ENCODE data around the gene RALGAPA2.

DNA sequence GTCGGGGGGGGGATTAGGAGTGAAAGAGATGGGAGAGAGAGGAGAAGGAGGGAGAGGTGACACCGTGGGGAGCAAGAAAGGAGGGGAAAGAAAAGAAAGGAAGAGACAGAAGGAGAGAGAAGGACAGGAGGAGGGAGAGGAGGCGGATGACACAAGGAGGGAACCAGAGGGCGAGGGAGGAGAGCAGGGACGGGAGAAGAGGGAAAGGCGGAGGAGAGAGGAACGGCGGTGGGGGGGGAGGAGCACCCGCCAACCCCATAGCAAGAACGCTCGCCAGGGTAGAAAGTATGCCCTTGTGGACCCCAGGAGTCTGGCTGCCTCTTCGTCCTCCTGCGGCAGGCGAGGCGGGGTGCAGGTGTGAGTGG lies 349.0 kb downstream of the RALGAPA2 start:
- TF ChIP-seq, protein P1, sequence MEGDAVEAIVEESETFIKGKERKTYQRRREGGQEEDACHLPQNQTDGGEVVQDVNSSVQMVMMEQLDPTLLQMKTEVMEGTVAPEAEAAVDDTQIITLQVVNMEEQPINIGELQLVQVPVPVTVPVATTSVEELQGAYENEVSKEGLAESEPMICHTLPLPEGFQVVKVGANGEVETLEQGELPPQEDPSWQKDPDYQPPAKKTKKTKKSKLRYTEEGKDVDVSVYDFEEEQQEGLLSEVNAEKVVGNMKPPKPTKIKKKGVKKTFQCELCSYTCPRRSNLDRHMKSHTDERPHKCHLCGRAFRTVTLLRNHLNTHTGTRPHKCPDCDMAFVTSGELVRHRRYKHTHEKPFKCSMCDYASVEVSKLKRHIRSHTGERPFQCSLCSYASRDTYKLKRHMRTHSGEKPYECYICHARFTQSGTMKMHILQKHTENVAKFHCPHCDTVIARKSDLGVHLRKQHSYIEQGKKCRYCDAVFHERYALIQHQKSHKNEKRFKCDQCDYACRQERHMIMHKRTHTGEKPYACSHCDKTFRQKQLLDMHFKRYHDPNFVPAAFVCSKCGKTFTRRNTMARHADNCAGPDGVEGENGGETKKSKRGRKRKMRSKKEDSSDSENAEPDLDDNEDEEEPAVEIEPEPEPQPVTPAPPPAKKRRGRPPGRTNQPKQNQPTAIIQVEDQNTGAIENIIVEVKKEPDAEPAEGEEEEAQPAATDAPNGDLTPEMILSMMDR (IDR thresholded peaks at IDR 0.05; ENCODE audit: insufficient read depth, low read length, poor library complexity, severe bottlenecking), result no peak
- TF ChIP-seq EZH2phosphoT487 (conservative IDR thresholded peaks at IDR 0.05; ENCODE audit: low read length), result no peak
